RKO (cell line): ENCODE data around the gene ANXA4.
"Not testable (repeated sequence)": the region's sequence is repeated elsewhere in the genome, so short reads cannot be mapped to it uniquely, and the experiment has no call there.

Experiments
- DNase-seq: peaks from one replicate; pipeline ENCODE4 v3.0.0-alpha.2; 2016; ENCODE audit warnings: low spot score

ANXA4 gene

GRCh38 chr2:69720404-69720803, 21.5 kb upstream of the ANXA4 start:
- peak; percentile 34 for DNase-seq

- no peak for DNase-seq
Observed at GRCh38 chr2:69721022-69721421, 20.9 kb upstream of the ANXA4 start.

DNA sequence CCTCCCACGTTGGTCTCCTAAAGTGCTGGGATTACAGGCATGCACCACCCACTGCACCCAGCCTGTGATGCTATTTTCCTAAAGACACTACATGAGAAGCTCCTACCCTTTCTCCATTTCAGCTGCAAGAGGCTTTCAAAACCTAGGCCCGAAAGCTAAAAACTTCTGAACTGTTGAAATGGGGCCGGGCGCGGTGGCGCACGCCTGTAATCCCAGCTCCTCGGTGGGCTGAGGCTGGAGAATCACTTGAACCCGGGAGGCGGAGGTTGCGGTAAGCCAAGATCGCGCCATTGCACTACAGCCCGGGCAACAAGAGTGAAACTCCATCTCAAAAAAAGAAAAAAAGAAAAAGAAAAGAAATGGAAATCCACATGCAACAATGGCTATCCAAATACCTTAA, 18.1 kb upstream of the ANXA4 start:
- no peak for DNase-seq

- peak; percentile 83 for DNase-seq
Observed at GRCh38 chr2:69724540-69725159, 17.3 kb upstream of the ANXA4 start.

DNA sequence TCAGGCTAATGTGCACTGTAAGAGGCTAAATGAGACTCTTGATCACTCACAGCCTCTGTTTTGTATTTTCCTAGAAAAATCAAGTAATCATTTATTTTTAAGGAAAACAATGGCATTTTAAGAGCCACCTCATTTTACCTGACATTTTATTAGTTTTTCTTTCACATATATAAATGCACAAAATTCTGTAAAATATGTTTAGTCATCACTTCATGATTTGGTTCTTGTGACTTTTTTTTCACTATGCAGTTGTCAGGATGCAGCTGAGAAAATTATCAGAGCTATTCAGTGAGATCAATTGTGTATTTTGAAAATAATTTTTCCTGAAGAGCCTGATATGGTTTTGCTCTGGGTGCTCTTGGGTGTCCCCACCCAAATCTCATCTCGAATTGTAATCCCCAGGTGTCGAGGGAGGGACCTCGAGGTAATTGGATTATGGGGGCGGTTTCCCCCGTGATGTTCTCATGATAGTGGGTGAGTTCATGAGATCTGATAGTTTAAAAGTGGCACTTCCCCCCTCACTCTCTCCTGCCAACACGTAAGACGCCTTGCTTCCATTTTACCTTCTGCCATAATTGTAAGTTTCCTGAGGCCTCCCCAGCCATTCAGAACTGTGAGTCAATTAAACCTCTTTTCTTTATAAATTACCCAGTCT, 16.1 kb upstream of the ANXA4 start:
- no peak for DNase-seq

DNA sequence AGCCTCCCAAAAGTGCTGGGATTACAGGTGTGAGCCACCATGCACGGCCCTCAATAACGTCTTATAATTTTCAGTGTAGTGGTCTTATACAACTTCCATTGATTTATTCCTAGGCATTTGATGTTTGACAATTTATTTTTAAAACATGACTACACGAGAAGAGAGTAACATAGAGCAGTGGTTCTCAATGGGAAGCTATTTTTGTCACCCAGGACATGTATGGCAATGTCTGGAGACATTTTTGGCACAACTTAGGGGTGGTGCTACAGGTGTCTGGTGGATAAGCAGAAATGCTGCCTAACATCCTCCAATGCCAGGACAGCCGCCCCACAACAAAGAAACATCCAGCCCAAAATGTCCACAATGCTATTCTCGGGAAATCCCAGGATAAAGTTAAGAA, 12.7 kb upstream of the ANXA4 start:
- no peak for DNase-seq

- DNase-seq, result no peak
Observed at GRCh38 chr2:69729781-69730180, 12.2 kb upstream of the ANXA4 start.

DNA sequence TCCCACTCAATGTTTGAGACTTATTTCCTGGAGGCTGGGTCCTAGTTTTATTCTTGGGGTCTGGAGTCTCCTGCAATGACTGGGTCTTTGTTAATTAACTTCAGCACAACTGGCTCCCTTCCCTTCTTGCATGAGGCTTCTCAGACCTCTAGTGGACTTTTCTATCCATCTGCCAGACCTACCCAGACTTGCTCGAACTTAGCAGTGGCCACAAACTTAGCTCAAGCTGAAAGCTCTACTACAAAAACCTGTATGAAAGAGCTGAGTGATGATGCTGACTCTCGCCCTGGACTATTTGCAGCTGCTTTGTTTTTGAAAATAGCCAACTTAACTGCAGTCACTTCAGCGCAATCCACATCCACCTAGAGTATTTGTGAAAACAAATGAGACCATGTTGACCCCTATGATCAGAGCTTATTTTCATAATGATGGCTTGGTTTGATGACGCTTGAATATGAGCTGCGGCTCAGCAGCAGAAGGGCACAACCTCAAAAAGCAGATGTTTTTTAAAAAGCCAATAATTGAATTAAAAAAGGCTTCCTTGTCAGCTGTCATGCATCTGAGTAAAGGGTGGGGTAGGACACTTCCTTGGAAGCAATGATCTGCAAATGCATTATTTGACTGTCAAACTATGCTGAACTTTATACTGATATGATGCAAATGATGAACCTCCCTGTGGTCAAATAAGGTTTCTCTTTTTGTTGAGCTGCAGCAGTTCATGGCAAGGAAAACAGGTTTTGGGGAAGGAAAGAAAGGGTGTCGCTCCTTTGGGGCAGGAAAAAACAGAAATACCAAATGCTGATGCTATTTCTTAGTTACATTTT, 10.6 kb upstream of the ANXA4 start:
- DNase-seq, result no peak

GRCh38 chr2:69733342-69734034, 8.4 kb upstream of the ANXA4 start:
- DNase-seq, result no peak

DNA sequence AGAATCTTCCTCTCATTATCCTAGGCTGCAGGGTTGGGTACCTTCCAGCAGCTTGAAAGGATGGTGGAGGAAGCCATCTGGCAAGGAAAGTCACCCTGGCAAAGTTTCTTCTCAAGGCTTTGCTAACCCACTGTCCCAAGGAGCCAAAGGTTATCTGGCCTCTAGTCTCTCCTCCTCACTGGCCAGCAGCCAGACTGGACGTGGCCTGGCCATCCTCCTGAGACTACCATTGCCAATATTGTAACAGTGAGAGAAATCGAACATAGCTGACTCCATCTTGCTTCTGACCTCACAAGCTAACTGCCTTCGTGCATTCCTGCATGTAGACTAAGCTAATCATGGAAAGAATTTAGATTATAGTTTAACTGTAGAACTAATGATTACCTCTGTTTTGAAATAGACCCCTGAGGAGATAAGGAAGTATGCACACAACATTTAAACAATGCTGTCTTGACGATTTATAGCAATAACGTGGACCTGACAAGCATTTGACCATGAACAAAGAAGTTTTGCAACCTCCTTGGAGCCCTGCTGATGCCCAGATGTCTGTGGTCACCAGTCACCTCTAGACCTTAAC, 7.8 kb upstream of the ANXA4 start:
- no peak for DNase-seq

- no peak for DNase-seq
Observed at GRCh38 chr2:69734854-69735544, 6.9 kb upstream of the ANXA4 start.

DNA sequence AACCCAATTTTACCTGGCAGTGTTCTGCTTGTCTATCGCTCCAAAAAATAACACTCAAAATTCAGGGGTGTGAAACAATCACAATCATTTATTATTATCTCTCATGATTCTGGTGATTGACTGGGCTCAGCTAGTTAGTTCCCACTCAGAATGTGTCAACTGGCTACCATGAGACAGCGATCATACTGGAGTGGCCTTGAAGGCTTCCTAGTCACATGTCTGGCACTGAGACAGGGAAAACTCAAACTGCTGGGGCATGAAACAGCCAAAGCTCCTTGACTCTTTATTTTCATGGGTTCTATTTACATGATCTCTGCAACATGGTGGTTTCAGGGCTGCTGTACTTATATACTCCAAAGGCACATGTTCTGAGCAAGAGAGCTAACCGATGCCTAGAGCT, 6.2 kb upstream of the ANXA4 start:
- no peak for DNase-seq

GRCh38 chr2:69738149-69738548, 3.8 kb upstream of the ANXA4 start:
- not testable (repeated sequence) for DNase-seq

- peak; percentile 14 for DNase-seq
Observed at GRCh38 chr2:69740502-69740951, 1.4 kb upstream of the ANXA4 start.

DNA sequence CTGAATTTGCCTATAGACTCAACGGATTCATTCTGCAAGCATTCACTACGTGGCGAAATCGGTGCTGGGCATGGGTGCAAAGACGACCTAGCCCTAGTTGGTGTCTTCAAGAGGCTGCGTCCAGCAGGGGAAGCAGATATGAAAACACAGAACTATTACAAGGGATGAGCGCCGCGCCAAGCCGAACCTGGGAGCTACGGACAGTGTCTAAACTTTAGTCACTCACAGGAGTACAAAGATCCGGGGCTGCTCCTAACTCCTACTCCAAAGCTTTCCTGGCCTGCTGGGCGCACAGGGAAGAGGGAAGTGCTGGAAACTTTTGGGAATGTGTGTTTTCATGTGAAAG, 732 bp upstream of the ANXA4 start:
- peak; percentile 84 for DNase-seq

GRCh38 chr2:69742322-69742952, 503 bp downstream of the ANXA4 start:
- DNase-seq, result peak; percentile 32

DNA sequence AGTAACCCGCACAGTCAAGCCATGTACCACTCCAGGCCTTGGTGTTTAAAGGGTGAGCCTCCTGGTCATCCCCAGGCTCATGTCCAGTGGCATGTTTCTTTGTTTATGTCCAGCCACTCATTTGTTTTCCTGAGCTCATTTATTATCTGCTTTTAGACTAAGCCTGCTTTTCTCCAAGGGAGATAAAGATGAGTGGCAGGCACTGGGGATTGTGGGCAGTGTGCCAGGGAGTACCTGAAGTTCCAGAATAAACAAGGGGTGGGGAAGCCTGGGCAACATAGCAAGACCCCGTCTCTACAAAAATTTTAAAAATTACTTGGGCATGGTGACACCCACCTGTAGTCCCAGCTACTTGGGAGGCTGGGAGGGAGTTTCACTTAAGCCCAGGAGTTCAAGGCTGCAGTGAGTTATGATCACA, 1.9 kb downstream of the ANXA4 start:
- DNase-seq, result no peak

GRCh38 chr2:69744456-69744855, 2.5 kb downstream of the ANXA4 start:
- no peak for DNase-seq

DNA sequence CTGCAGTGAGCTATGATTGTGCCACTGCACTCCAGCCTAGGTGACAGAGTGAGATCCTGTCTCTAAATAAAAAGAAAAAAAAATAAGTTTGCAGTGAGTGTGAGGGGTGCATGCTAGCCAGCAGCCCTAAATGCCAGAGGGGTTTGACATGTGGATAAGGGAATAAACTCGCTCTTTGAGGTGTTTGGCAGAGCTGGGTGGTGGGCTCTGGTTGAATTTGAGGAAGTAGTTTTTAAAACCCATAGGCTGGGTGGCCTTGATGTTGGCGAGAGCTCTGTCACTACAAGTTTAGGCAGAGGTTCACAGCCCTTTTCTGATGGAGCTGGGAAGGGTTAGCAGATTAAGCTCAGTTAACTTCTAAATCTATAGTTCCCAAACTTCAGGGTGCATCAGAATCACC, 3.1 kb downstream of the ANXA4 start:
- DNase-seq, result no peak

DNA sequence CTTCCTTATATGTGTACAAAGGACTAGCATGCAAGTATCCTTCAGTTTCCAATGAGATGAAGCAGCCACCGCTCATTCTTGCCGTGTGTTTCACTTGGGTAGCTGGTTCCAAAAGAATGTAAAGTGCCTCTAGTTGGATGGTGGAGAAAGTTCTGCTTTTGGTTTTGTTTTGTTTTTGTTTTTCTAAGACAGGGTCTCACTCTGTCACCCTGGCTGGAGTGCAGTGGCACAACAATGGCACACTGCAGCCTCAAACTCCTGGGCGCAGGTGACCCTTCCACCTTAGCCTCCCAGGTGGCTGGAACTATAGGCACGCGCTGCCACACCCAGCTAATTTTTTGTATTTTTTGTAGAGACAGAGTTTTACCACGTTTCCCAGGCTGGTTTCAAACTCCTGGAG, 8.3 kb downstream of the ANXA4 start:
- DNase-seq, result no peak
